Common myeloid progenitor, CD34-positive (primary cell): ENCODE data around the gene PLB1.
A peak's percentile ranks its signal among the peaks of the same experiment; 100 is the strongest.
"Not testable (repeated sequence)": the region's sequence is repeated elsewhere in the genome, so short reads cannot be mapped to it uniquely, and the experiment has no call there.

Experiments
- CTCF ChIA-PET: fragments of 350-600 bp; sonication (Branson Sonifier 250); formaldehyde crosslinking; loops from one replicate; lab custom pipeline; 2021; ENCODE audit warnings: antibody characterized with exemption; lab: Charles Lee
- POLR2A ChIA-PET: fragments of 350-600 bp; sonication (Branson Sonifier 250); formaldehyde crosslinking; loops from one replicate; lab custom pipeline; 2021; ENCODE audit warnings: antibody characterized with exemption; lab: Charles Lee
- DNase-seq, 3 donors: peaks; one replicate each; pipeline versions ENCODE4 v3.0.0 to v3.0.0-alpha.2; 2013
- H3K27ac ChIP-seq, 2 experiments: 1 replicate in 1 of 2; 2 replicates in 1 of 2; pipeline ENCODE4 v1.7.0; 2013; ENCODE audit warnings: inconsistent platforms in 2 of 2, low read length in 2 of 2, mild to moderate bottlenecking in 2 of 2, low read depth in 1 of 2, moderate library complexity in 1 of 2; ENCODE audit not compliant: severe bottlenecking in 2 of 2, insufficient read depth in 1 of 2, poor library complexity in 1 of 2
- H3K27me3 ChIP-seq, 5 experiments: replicated peaks in 2 of 5; 1 replicate in 3 of 5; 2 replicates in 2 of 5; pipeline versions ENCODE4 v1.6.1 to v1.7.0; 2013; ENCODE audit warnings: low read length in 4 of 5, mild to moderate bottlenecking in 2 of 5, moderate library complexity in 2 of 5, inconsistent platforms in 1 of 5; ENCODE audit not compliant: insufficient read depth in 5 of 5, control insufficient read depth in 4 of 5
- H3K36me3 ChIP-seq, 4 experiments: 1 replicate in 2 of 4; 2 replicates in 2 of 4; pipeline versions ENCODE4 v1.6.1 to v1.7.0; 2013; ENCODE audit warnings: low read length in 3 of 4, control low read depth in 1 of 4, mild to moderate bottlenecking in 1 of 4; ENCODE audit not compliant: control insufficient read depth in 4 of 4, insufficient read depth in 4 of 4
- H3K4me1 ChIP-seq, 4 experiments: 1 replicate in 3 of 4; 2 replicates in 1 of 4; pipeline versions ENCODE4 v1.6.1 to v1.7.1; 2013; ENCODE audit warnings: low read length in 3 of 4, mild to moderate bottlenecking in 3 of 4, control low read depth in 1 of 4, inconsistent platforms in 1 of 4, moderate library complexity in 1 of 4; ENCODE audit not compliant: control insufficient read depth in 4 of 4, insufficient read depth in 4 of 4; ENCODE audit errors: control extremely low read depth in 1 of 4
- H3K4me3 ChIP-seq, 7 experiments: 1 replicate in 4 of 7; 2 replicates in 3 of 7; pipeline versions ENCODE4 v1.5.1 to v1.7.0; 2013; ENCODE audit warnings: mild to moderate bottlenecking in 7 of 7, low read length in 6 of 7, moderate library complexity in 6 of 7, inconsistent platforms in 2 of 7, low read depth in 2 of 7, control low read depth in 1 of 7; ENCODE audit not compliant: insufficient read depth in 4 of 7, control insufficient read depth in 1 of 7; ENCODE audit errors: extremely low read depth in 1 of 7
- H3K9me3 ChIP-seq, 5 experiments: 1 replicate in 4 of 5; 2 replicates in 1 of 5; pipeline versions ENCODE4 v1.6.1 to v1.7.1; 2013; ENCODE audit warnings: low read length in 4 of 5, mild to moderate bottlenecking in 2 of 5, inconsistent platforms in 1 of 5, low read depth in 1 of 5, moderate library complexity in 1 of 5; ENCODE audit not compliant: control insufficient read depth in 4 of 5, insufficient read depth in 2 of 5; ENCODE audit errors: control extremely low read depth in 1 of 5
- WGBS: methylation state at CpG from one replicate; pipeline ENCODE4 v1.1.5; 2013; ENCODE audit not compliant: insufficient coverage; 5-methylcytosine and 5-hydroxymethylcytosine counted together

The PLB1 gene

GRCh38 chr2:28546242-28546641, 50.4 kb downstream of the PLB1 start:
- DNase-seq: no peak
- H3K27me3 ChIP-seq: no peaks in the 10 kb centered on the region
- WGBS: 42% methylated on average over 5 of the region's 7 CpGs
- peaks cover 0 to 16% (median 0%) of the 10 kb centered on the region in 4 experiments for H3K4me1 ChIP-seq
- H3K36me3 ChIP-seq: no peaks in the 10 kb centered on the region
- no peaks in the 10 kb centered on the region for H3K9me3 ChIP-seq
- ChIA-PET CTCF (no interaction called here), POLR2A (no interaction called here)
- no peak overlapping the region for H3K4me3 ChIP-seq
- H3K27ac ChIP-seq: no peak overlapping the region

GRCh38 chr2:28547223-28547860, 51.5 kb downstream of the PLB1 start:
- 97% methylated on average over 4 of the region's 7 CpGs for WGBS
- Histone ChIP-seq H3K36me3 (no peaks in the 10 kb centered on the region), H3K4me1 (peaks cover 0 to 16% (median 0%) of the 10 kb centered on the region in 4 experiments), H3K27me3 (no peaks in the 10 kb centered on the region), H3K27ac (no peak overlapping the region), H3K9me3 (no peaks in the 10 kb centered on the region), H3K4me3 (no peak overlapping the region)
- no peak for DNase-seq
- ChIA-PET POLR2A (no interaction called here), CTCF (interaction anchor here (1.2 kb wide), 2 partner anchors 9 to 11 kb away, joined by 3 read pairs; no protein-coding TSS in a partner anchor)

GRCh38 chr2:28547906-28548600, 52.2 kb downstream of the PLB1 start:
- 96% methylated on average over 5 of the region's 10 CpGs for WGBS
- ChIA-PET CTCF (interaction anchor here (1.2 kb wide), 2 partner anchors 8 to 12 kb away, joined by 3 read pairs; no protein-coding TSS in a partner anchor), POLR2A (no interaction called here)
- Histone ChIP-seq H3K27ac (no peak overlapping the region), H3K27me3 (no peaks in the 10 kb centered on the region), H3K9me3 (no peaks in the 10 kb centered on the region), H3K4me1 (peaks cover 0 to 16% (median 0%) of the 10 kb centered on the region in 4 experiments), H3K36me3 (no peaks in the 10 kb centered on the region), H3K4me3 (no peak overlapping the region)
- peak in 1 of 3 donors; percentile 30 for DNase-seq

- WGBS: 97% methylated on average over 5 of the region's 10 CpGs
- CTCF ChIA-PET, H3K4me3 ChIP-seq, H3K9me3 ChIP-seq, DNase-seq, POLR2A ChIA-PET, H3K4me1 ChIP-seq, H3K27ac ChIP-seq, H3K36me3 ChIP-seq, H3K27me3 ChIP-seq: not testable (repeated sequence)
Observed at GRCh38 chr2:28550345-28550744, 54.5 kb downstream of the PLB1 start.

- Histone ChIP-seq H3K27me3 (no peaks in the 10 kb centered on the region), H3K36me3 (no peaks in the 10 kb centered on the region), H3K4me1 (no peaks in the 10 kb centered on the region), H3K9me3 (no peaks in the 10 kb centered on the region), H3K27ac (no peak overlapping the region), H3K4me3 (no peak overlapping the region)
- POLR2A ChIA-PET: no interaction called here
- WGBS: 100% methylated on average over 2 of the region's 3 CpGs
- DNase-seq: no peak
- CTCF ChIA-PET: no interaction called here
Observed at GRCh38 chr2:28552045-28552823, 56.4 kb downstream of the PLB1 start.

GRCh38 chr2:28556303-28556702, 60.4 kb downstream of the PLB1 start:
- ChIA-PET POLR2A (no interaction called here), CTCF (interaction anchor here (1.4 to 2.7 kb wide), 2 partner anchors 8 to 10 kb away, joined by 3 to 9 read pairs; no protein-coding TSS in a partner anchor)
- 100% methylated on average over 3 of the region's 4 CpGs for WGBS
- Histone ChIP-seq H3K4me1 (no peaks in the 10 kb centered on the region), H3K27me3 (no peaks in the 10 kb centered on the region), H3K36me3 (no peaks in the 10 kb centered on the region), H3K9me3 (no peaks in the 10 kb centered on the region), H3K4me3 (no peak overlapping the region), H3K27ac (no peak overlapping the region)
- no peak for DNase-seq
